Measurements from ENCODE around the gene PTGFRN.
A peak's percentile ranks its signal among the peaks of the same experiment; 100 is the strongest.

Gene PTGFRN

DNA sequence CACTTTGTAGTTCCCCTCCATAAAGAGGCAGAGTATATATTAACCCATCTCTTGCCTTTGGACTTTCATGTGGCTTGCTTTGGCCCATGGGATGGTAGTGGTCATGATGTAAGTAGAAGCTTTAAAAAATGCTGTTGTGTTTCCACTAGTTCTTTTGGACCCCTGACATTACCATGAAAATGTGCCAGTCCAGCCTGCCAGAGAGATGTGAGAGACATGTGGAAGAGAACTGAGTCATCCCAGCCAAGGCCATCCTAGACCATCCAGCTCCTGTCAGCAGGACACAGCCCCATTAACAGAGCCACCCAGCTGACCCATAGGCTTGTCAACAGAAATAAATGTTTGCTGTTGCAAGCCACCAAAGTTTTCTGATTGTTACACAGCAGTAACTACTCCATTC lies 87.9 kb downstream of the PTGFRN start:
- no peak for DNase-seq

DNA sequence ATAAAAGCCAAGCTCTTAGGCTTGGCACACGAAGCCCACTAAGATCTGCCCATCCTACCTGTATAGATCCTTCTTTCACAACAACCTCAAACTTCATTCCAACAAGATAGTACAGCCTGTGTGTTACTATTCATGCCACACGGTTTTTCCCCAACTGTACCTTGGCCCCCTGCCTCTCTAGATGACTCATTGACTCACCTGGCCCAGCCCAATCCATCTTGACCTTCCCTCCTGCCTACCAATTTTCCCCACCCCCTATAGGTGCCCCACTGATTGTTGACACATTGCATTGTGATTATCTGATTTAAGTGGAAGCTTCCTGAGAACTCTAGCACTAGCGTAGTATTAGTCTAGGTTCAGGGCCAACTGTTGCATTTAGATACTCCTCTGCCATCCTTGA lies 89.9 kb downstream of the PTGFRN start:
- DNase-seq = no peak

DNA sequence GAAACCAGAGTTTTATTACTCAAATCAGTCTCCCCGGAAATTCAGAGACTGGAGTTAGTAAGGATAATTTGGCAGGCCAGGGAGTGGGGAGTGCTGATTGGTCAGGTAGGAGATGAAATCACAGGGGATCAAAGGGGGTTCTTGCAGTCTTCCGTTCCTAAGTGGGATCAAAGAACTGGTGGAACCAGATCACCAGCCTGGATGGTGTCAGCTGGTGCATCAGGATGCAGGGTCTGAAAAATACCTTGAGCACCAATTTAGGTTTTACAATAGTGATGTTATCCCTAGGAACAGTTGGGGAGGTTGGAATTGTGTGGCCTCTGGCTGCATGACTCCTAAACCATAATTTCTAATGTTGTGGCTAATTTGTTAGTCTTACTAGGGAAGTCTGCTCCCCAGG lies 90.4 kb downstream of the PTGFRN start:
- no peak for DNase-seq

DNA sequence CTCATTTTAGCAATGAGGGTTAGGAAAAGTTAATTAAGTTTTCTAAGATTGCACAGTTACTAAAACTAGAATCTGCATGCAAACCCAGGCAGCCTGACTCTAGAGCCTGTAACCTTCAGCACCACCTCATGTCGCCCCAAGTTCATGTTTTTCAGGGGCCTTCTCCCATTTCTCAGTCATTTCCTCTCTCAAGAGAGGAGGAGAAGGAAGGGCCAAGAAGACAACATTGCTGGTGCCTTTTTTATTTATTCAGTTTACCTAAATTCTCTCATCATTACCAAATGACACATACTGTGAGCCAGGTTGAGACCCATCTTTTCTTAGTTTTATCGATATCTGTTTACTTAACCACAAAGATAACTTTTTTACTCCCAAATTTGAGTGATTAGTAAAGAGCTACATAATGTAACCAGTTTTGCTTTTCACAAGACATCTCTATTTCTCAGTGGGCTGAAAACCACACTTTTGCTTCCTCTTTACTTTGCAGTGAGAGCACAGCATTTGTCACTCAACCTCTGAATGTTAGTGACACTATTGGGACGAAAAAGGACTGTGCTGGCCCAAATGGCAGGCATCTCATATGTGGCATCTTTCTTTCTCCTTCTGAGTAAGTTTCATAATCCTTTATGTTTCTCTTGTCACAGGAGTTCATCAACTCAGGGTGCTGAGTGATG lies 91.7 kb downstream of the PTGFRN start, which contains the start of gene CD101:
Gene CD101 (plus strand): TSS at position 507 of the 674 bp plus-strand sequence. CDS start 58 bp downstream, at position 565.
- DNase-seq = peak in 1 of 51 donors; percentile 5

DNA sequence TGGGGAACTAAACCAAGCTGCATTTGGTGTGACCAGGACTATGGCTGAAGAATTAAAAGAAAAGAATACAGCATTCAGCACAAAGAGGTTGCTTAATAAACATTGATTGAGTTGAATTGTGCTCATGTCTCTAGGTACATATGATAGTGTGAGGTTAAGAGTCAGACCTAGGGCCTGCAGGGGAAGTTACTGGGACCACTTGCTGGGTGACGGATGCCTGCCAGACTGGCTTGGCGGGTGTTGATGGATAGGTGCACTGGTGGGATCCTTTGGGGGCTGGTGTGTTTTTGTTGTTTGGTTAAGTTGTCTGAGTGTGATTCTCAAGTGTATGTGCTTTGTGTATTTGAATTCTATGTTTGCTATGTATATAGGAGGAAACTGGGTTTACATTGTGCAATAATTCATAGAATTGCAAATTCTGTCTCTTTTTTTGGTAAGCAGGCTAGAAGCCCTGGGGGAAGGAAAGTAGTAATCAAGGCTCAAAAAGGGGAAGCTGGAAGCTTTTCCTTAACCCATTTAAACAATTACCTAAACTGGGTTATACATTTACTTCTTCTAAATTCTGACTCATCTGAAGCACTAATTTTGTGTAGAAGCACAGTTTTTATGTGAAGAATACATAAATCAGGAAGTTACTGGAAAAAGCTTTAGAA lies 93.6 kb downstream of the PTGFRN start:
- DNase-seq = no peak

DNA sequence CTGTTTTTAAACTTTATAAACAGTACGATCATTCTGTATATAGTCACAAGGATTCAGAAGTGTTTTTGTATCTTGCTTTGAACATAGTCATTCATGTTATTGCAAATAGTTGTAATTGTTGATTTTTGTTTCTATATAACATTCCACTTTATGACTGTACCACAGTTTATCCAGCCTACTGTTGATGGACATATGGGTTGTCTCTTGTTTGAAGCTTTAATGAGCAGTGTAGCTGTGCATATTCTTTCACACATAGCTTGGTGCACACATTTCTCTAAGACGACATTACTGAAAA lies 98.0 kb downstream of the PTGFRN start:
- no peak for DNase-seq

DNA sequence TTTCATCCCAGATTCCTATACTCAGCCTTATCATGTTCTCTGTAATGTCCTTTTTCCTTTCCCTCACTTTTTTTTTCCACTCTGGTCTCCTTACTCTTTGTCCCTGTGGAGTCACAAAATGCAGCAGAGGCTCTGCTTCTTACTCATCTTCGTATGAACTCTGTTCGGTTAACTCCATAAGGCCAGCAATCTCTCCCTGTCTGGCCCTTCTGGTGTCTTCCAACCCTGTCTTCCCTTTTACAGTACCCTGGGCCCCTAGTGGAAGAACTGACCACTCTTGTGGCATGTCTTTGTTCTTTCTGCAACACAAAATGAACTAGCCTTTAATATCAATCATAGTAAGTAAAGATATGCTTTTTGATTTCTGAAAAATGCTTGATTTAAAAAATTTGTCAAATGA lies 98.9 kb downstream of the PTGFRN start:
- no peak for DNase-seq

DNA sequence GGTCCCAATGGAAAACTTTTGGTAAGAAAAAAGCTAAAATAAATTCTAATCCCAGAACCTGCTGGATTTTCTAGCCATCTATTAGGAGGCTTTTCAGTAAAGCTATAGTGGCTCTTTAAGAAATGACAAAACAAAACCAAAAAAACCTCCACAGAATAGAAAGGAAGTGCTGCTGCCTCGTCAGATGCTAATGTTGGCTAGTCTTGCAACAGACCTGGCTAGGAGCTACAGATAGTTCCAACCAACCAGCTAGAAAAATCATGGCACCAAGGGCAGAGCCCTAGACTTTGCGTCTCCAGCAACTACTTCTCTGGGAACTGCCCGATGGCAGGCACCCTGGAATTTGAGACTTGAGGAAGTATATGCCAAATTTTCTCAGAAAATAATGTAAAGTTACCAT lies 99.4 kb downstream of the PTGFRN start:
- DNase-seq = no peak

DNA sequence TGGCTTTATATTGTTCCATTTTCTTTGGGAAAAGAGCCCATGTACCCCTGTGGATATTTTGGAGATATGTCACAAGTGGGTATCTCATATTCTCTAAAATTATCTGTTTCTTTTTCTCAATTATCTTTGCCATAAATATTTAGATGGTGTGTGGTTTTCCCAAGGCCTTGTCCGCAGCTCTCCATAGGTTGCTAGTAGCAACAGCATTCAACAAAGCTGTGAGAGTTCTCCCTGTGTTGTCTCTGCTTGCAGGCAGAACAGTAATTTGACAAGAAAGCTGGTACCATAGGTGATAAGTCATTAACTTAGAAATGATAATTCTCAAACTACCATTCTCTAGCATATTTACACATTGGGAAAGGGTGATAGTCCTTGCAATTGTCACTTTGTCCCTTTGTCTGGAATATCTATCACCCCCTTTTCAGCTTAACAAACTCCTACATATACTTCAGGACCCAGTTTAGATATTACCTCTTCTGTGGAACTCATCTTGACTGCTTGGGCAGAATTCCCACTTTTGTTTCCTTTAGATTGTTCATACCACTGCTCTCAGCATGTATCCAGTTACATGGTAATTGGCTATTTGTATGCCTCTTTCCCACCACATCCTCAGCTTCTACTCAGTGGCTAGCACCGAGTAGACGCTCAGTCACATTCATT lies 100.7 kb downstream of the PTGFRN start:
- DNase-seq = no peak

DNA sequence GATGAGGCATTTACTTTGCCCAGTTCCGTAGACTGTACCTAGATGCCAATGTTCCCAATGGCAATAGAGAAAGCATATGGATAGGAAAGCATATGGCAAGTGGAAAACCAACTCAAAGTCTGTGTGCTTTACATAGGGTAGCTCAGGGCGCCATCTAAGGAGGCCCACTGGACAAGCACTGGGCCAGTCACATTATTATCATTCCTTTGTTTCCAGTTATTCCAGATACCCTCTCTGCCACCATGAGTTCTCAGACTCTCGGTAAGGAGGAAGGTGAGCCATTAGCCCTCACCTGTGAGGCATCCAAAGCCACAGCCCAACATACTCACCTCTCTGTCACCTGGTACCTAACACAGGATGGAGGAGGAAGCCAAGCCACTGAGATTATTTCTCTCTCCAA lies 101.6 kb downstream of the PTGFRN start:
- no peak for DNase-seq

DNA sequence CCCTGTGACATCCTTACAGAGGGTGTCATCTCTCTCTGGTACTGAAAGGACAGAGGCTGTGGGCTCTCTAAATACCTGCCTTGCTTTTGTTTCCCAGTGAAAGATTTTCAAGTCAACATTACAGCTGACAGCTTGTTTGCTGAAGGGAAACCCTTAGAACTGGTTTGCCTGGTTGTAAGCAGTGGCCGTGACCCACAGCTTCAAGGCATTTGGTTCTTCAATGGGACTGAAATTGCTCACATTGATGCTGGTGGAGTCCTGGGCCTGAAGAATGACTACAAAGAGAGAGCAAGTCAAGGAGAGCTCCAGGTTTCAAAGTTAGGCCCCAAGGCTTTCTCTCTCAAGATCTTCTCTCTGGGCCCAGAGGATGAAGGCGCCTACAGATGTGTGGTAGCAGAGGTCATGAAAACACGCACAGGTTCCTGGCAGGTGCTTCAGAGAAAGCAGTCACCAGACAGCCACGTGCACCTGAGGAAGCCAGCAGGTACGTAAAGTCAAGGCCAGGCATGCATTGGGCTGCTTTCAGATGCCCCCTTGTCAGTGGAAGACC lies 103.7 kb downstream of the PTGFRN start:
- DNase-seq = no peak

DNA sequence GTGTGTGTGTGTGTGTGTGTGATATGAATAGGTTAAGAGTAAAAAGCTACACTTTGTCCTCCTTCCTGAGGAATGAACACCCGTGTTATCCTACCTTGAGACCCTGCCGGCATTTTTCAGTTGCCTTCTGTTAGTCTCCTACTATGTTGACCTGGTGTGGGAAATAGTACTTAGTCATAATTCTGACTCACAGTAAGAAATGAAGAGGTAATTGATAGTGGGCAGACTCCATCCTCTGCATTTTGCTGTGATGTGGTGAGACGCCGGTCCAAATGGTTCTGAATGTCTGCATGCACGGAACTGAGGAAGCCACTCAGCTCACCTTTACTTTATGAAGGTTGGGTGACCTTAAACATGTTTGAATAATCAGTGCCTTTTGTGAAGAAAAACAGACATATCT lies 104.5 kb downstream of the PTGFRN start:
- DNase-seq = no peak

DNA sequence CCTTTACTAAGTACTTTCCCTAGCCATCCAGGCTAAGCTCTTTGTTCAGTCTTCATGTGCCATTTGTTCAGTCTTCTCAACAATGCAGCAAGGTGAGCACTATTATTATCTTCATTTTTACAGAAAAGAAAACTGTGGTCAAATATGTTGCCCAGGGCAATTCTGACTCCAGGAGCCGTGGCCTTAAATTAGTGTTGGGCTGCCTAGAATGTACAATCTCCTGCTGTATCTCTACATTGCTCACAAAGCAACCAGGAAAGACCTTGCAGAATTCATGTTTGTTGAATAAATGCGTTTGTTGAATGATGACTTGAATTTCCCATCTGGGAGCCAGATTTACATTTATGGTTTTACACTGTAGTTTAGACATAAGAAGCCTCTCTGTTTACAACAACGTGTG lies 106.0 kb downstream of the PTGFRN start:
- DNase-seq = no peak

DNA sequence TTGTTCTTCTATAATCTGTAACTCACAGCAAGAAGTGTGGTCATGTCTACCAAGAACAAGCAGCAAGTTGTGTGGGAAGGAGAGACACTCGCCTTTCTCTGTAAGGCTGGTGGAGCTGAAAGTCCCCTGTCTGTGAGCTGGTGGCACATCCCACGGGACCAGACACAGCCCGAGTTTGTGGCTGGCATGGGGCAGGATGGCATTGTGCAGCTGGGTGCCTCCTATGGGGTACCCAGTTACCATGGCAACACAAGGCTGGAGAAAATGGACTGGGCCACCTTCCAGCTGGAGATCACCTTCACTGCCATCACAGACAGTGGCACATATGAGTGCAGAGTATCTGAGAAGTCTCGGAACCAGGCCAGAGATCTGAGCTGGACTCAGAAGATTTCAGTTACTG lies 107.3 kb downstream of the PTGFRN start:
- peak in 1 of 51 donors; percentile 39 for DNase-seq

DNA sequence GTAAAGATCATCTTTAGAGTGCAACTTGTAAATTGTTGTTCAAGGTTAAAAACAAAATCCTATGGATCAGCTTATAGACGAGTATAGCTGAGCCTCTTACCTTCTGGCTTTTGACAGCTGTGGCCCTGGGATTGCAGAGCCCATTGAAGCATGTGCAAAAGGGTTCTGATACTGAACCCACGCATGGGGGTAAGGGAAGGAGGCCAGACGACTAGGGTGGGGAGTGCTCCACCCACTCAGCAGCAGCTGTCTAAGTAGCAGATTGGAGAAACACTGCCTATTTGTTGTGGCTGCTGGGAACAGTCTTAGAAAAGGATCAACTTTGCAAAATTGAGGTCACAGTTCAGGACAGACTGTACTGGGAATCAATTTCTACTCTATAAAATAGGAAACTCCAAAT lies 107.9 kb downstream of the PTGFRN start:
- no peak for DNase-seq

DNA sequence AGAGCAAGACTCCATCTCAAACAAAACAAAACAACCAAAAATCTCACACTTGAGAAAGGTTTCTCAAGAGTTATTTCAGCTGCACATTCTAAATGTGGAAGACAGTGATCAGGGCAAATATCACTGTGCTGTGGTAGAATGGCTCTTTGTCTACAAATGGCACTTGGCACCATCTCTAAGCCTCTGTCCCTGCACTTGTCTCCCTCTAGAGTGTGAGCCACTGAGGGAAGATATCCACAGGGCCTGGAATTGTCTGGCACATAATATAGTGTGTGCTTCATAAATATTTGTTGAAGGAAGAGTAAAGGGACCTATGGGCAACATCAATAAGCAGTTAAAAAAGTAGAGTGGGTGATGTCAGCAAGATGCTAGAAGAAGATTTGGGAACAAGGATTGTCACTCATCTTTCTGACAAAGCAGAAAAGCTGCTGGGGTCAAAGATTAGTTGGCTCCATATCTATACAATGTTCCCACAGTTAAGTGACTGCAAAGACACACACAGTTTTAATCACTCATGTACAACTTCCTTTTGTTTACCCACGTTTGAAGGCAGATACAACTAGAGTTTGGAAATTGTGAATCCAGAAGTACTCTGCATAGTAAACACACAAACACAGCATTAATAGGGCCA lies 110.9 kb downstream of the PTGFRN start:
- DNase-seq = peak in 8 of 51 donors; percentile 7 to 36 (median 18)

DNA sequence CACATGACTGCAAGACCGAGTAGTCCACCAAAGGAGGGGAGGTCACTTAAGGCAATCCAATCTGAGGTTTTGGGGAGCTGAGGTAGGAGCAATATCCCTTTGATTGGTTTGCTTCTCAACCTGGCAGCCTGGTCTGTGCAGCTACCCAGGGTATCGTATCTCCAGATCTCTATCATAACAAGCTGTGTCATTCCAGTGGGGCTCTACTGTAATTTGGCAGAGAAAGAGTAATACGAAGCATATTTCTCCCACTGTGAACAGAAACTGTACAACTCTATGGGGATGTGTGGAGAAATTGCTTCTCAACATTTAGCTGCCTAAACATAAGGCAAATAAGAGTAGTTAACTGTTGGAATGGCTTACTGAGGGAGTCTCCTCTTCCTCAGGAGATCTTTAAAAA lies 112.4 kb downstream of the PTGFRN start:
- no peak for DNase-seq

DNA sequence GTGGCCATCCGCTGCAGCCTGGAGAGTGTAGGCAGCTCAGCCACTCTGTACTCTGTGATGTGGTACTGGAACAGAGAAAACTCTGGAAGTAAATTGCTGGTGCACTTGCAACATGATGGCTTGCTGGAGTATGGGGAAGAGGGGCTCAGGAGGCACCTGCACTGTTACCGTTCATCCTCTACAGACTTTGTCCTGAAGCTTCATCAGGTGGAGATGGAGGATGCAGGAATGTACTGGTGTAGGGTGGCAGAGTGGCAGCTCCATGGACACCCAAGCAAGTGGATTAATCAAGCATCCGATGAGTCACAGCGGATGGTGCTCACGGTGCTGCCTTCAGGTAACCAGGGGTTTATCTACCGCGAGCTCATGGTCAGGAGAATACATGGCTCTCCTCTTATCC lies 115.9 kb downstream of the PTGFRN start:
- DNase-seq = no peak

DNA sequence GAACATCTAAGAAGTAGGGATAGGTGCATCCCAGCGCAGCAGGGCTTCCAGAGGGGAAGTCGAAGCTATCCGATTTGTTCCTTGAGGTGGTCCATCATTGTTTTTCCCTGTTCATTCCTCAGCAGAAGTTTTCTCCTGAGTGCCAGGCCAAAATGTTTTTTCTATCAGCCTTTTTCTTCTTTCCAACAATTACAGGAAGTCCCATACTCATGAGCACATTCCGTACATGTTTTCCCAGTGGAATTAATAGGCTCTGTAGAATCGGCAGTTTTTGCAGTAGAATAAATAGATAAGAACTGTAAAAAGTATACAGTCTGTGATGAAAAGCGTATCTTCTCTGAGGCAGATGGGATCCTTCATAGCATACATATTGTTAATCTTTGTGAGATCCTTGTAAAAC lies 116.6 kb downstream of the PTGFRN start:
- no peak for DNase-seq

DNA sequence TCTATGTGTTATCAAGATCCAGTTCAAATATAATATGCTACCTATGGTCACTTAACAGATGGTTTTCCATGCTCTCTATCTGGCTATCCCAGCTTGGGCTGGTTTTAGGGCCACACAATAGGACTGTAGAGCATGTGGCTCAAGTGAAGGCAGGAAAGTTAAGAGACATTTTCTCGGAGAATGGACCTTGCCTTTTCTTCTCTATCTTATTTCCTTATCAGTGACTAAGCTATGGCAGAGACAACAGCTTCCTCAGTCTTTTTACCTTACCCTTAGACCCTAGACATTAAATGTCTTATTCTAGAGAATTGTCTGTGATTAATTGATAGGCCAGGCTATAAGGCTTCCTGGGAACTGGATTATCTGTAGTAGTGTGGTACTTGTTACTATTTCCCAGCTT lies 120.0 kb downstream of the PTGFRN start:
- DNase-seq = no peak

DNA sequence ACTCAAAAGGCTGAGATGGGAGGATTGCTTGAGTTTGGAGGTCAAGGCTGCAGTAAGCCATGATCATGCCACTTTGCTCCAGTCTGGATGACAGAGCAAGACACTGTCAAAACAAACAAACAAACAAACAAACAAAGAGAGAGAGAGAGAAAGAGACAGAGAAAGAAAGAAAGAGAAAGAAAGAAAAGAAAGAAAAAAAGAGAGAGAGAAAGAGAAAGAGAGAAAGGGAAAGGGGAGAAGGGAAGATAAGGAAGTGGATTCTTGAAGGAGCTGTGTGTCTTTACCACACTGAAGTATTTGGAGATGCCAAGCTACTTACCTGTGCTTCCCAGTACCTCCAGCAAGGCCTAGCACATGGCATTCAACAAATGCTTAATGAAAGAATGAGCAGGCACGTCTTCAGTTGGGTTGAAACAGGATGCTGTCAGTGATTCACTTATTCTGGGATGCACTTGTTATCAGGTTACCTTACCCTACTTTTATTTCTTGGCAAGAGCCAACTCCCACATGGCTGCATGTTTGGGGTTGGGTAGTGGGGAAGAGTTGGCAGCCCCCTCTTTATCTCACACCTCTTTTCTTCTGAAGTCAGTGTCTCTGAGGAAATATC lies 120.7 kb downstream of the PTGFRN start:
- no peak for DNase-seq

DNA sequence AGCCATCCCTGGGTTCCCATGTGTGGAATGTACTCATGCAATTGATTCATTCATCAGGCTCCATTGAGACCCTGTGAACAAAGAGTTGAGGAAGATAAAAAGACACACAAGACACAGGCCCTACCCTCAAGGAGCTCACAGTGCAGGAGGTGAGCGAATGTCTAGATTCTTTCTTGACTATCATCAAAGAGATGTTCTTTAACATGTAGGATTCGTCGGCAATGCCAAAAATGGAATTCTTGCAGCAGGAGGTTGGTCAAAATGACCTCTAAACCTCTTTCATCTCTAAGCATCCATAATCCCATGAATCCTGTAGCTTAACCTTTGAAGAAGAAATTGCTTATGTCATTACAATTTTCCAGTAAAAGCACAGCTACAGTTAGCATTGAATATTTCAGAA lies 122.5 kb downstream of the PTGFRN start:
- no peak for DNase-seq

Data from hypothalamus (tissue), 51 donors.